Psoas muscle (tissue), 8 donors: ENCODE results near the gene ADAMTSL5. TPM values are rescaled to one million over a fixed set of nuclear protein-coding genes. Genes with fewer than 3 reads are reported as not detected.

Source experiments
- ATAC-seq, 4 donors: fragments of 200-7000 bp; cut with Tn5 transposase; one replicate each; pipeline ENCODE4 v1.9.1; 2020; ENCODE audit warnings: moderate library complexity in 3 of 4, mild to moderate bottlenecking in 2 of 4
- DNase-seq, 2 donors: peaks; one replicate each; pipeline ENCODE4 v3.0.0-alpha.2; 2020
- H3K27ac ChIP-seq: fragments of 200-600 bp; one replicate; pipeline ENCODE4 v1.8.0; 2022
- H3K27me3 ChIP-seq, 3 donors: fragments of 200-600 bp in 1 of 3; one replicate each; pipeline versions ENCODE4 v1.6.1 to v1.8.0; 2013 to 2022; ENCODE audit warnings: low read length in 2 of 3, mild to moderate bottlenecking in 2 of 3, moderate library complexity in 1 of 3; ENCODE audit not compliant: insufficient read depth in 3 of 3
- H3K36me3 ChIP-seq, 2 donors: fragments of 200-600 bp in 1 of 2; one replicate each; pipeline versions ENCODE4 v1.6.1 to v1.8.0; 2013 to 2022; ENCODE audit warnings: low read depth in 1 of 2, mild to moderate bottlenecking in 1 of 2, moderate library complexity in 1 of 2; ENCODE audit not compliant: insufficient read depth in 1 of 2
- H3K4me1 ChIP-seq: fragments of 200-600 bp; one replicate; pipeline ENCODE4 v1.8.0; 2022
- H3K4me3 ChIP-seq: fragments of 200-600 bp; one replicate; pipeline ENCODE4 v1.8.0; 2022; ENCODE audit warnings: mild to moderate bottlenecking
- H3K9me3 ChIP-seq: fragments of 200-600 bp; one replicate; pipeline ENCODE4 v1.8.0; 2022
- WGBS, 3 donors: extraction: QIAGEN DNeasy Blood & Tissue Kit; methylation state at CpG; one replicate each; pipeline versions ENCODE4 v1.1.6 to v1.1.7; 2013; 5-methylcytosine and 5-hydroxymethylcytosine counted together
- intact Hi-C, 2 donors: fragments of 100-400 bp; cut with DNase I; formaldehyde crosslinking; loops; one replicate each; pipeline versions ENCODE4 v1.11.0 to v1.14.2; 2022
- polyA plus RNA-seq, 3 donors: library from polyadenylated mRNA; stranded (reverse); fragments of 200-250 nt; gene quantifications; one replicate each; pipeline ENCODE4 v1.2.3, GENCODE V29; 2013
- total RNA-seq, 4 donors: library from RNA; stranded (reverse); fragmentation: NEBNext Ultra II Directional in 2 of 4; extraction: Animal tissue kit (Norgen Biotek cat#: 25700) in 2 of 4; gene quantifications; one replicate each; pipeline versions ENCODE4 v1.2.1 to v1.2.4, GENCODE V29; 2021 to 2023
- TF ChIP-seq, protein P1 (sequence below): fragments of 200-600 bp; IDR thresholded peaks from one replicate; pipeline ENCODE4 v1.8.0; 2022; ENCODE audit warnings: antibody characterized with exemption
- donor health status: healthy with polysubstance abuse.
- donor health status: DM: no; HTN: no; CAD: no; lungs with moderate emphysema.
- donor health status: Bipolar disorder and iron deficiency.
- donor health status: healthy.
- donor health status: DM: yes; HTN: yes; CAD: no.
- donor health status: DM: no; HTN: no; CAD: no.
- donor health status: DM: no; HTN: no; CAD: no.
- donor health status: DM: yes; HTN: yes; CAD: no.

The ADAMTSL5 gene
- total and polyA plus RNA-seq, 7 donors = 3.9 to 20.1 (median 12.6) TPM

DNA sequence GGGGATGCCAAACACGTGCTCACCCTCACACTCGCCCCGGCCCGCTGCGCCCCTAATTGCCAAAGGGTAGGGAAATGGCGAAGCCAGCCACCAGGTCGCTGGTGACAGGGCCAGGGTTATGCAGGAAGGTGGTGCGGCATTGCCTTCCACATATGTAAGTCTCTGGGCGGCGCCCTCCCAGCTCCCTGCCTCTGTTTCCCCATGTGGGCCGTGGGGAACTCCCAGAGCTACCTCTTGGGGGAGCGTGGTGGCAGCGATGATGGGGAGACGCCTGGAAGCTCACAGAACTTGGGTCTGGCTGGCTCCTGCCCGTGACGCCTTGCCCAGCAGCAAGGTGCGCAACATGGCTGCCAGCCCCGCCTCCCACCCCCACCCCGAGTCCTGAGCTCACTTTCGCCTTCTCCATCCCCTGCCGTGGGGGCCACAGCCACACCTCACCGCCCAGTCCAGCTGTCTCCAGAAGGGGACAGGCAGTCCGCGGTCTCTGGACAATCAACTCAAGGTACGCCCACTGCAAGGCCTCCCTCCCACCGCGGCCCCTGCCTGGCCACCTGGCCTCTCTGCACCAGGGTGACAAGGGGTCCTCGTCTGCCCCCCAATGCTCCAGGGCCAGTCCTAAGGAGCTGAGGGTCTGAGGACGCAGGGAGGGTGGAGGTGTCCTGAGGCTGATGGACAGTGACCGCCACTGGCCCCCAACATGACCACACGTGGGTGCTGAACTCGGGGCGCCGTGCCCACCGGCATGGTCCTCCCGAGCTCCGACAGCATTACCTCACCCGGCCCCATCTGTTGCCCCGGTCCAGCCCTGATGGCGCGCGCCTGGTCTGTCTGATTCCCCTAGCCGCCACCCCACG is 40.4 kb downstream of the ADAMTSL5 start:
- Histone ChIP-seq H3K27ac (no peak overlapping the region), H3K27me3 (peaks cover 0 to 56% (median 52%) of the 10 kb centered on the region in 3 donors), H3K4me3 (no peak overlapping the region), H3K36me3 (peaks cover 0 to 18% of the 10 kb centered on the region in 2 donors), H3K9me3 (no peaks in the 10 kb centered on the region), H3K4me1 (peaks cover 47% of the 10 kb centered on the region)
- intact Hi-C loops = loop anchor here in 1 of 2 donors (1.0 kb wide), 1 partner anchor 26 kb away; no protein-coding TSS in a partner anchor
- TF ChIP-seq, protein P1, sequence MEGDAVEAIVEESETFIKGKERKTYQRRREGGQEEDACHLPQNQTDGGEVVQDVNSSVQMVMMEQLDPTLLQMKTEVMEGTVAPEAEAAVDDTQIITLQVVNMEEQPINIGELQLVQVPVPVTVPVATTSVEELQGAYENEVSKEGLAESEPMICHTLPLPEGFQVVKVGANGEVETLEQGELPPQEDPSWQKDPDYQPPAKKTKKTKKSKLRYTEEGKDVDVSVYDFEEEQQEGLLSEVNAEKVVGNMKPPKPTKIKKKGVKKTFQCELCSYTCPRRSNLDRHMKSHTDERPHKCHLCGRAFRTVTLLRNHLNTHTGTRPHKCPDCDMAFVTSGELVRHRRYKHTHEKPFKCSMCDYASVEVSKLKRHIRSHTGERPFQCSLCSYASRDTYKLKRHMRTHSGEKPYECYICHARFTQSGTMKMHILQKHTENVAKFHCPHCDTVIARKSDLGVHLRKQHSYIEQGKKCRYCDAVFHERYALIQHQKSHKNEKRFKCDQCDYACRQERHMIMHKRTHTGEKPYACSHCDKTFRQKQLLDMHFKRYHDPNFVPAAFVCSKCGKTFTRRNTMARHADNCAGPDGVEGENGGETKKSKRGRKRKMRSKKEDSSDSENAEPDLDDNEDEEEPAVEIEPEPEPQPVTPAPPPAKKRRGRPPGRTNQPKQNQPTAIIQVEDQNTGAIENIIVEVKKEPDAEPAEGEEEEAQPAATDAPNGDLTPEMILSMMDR = no peak
- peak in 1 of 2 donors; percentile 42 for DNase-seq
- ATAC-seq = no peak
- WGBS, 3 donors = 33 to 34% (median 33%) methylated on average over 37 to 44 of the region's 44 CpGs

GRCh38 chr19:1471515-1472160 is 41.2 kb downstream of the ADAMTSL5 start:
- Histone ChIP-seq H3K27me3 (peaks cover 0 to 65% (median 59%) of the 10 kb centered on the region in 3 donors), H3K27ac (no peak overlapping the region), H3K4me1 (peaks cover 50% of the 10 kb centered on the region), H3K4me3 (peak overlapping the region; percentile 58), H3K9me3 (no peaks in the 10 kb centered on the region), H3K36me3 (peaks cover 0 to 18% of the 10 kb centered on the region in 2 donors)
- ATAC-seq (no peak), DNase-seq (peak in 1 of 2 donors; percentile 49)
- intact Hi-C loops = loop anchor here in 1 of 2 donors (1.0 kb wide), 1 partner anchor 25 kb away; no protein-coding TSS in a partner anchor
- TF ChIP-seq, protein P1 = no peak
- WGBS, 3 donors = 19 to 23% (median 21%) methylated on average over 21 to 24 of the region's 24 CpGs

- Histone ChIP-seq H3K9me3 (no peaks in the 10 kb centered on the region), H3K4me3 (peak overlapping the region; percentile 58), H3K27ac (no peak overlapping the region), H3K27me3 (peaks cover 0 to 70% (median 64%) of the 10 kb centered on the region in 3 donors), H3K36me3 (peaks cover 0 to 14% of the 10 kb centered on the region in 2 donors), H3K4me1 (peaks cover 50% of the 10 kb centered on the region)
- intact Hi-C loops = no loop called here
- TF ChIP-seq, protein P1 = no peak
- WGBS, 3 donors = 3 to 5% (median 4%) methylated on average over 27 to 28 of the region's 28 CpGs
- DNase-seq (peak; percentile 21 to 56), ATAC-seq (no peak)
Observed at GRCh38 chr19:1471010-1471514, 41.8 kb downstream of the ADAMTSL5 start.

DNA sequence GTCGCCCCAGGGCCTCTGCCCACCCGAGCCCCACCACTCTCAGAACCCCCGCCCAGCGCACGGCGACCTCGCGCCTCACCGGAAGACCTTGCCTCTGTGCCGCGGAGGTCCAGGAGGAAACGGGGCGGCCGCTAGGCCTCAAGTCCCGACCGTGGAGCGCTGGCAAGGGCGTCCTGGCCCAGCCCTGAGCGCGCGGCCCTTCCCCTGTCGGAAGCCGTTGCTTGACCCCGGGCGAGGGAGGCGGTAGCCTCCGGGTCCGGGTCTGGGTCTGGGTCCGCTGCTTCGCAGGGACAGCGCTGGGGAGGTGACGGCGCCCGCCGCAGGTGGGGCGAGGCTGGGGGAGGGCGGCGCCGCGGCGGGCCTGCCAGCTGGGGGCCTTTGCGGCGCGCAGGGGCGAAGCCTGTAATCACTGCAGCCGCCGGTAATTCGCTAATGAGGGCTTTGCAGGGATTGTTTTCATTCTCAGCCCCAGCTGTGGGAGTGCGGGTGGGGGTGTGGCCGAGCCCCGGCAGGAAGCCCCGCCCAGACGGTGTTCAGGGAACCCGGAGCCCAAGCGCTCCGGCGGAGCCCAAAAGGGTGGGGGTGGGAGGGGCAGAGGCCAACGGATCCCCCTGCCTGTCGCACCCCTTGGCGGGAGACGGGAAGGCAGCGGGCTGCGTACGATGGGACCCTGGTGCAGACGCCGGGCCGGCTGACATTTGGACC is 42.4 kb downstream of the ADAMTSL5 start:
- TF ChIP-seq, protein P1 = no peak
- peak overlapping the region; percentile 58 for H3K4me3 ChIP-seq
- peaks cover 0 to 76% (median 67%) of the 10 kb centered on the region in 3 donors for H3K27me3 ChIP-seq
- 0 to 1% (median 1%) methylated on average over 39 to 67 of the region's 67 CpGs for WGBS, 3 donors
- no peak overlapping the region for H3K27ac ChIP-seq
- peaks cover 0 to 9% of the 10 kb centered on the region in 2 donors for H3K36me3 ChIP-seq
- ATAC-seq = peak in 1 of 4 donors; percentile 5
- peak in 1 of 2 donors; percentile 35 for DNase-seq
- H3K4me1 ChIP-seq = peaks cover 50% of the 10 kb centered on the region
- intact Hi-C loops = no loop called here
- no peaks in the 10 kb centered on the region for H3K9me3 ChIP-seq
